Stimulated activated CD4-positive, alpha-beta T cell treated with anti-CD3 and anti-CD28 coated beads, TNF-alpha, amount 100 ng/mL, for 1 hour (primary cell): ENCODE measurements around the gene PLD1.
"Not testable (repeated sequence)": the region's sequence is repeated elsewhere in the genome, so short reads cannot be mapped to it uniquely, and the experiment has no call there.

Experiments used
- DNase-seq, 3 donors: peaks; one replicate each; pipeline ENCODE4 v3.0.0-alpha.2; 2020; ENCODE audit warnings: low read depth in 3 of 3, low spot score in 1 of 3

The PLD1 gene

GRCh38 chr3:171815973-171816595, 5.8 kb upstream of the PLD1 start:
- no peak for DNase-seq

GRCh38 chr3:171814662-171815061, 4.4 kb upstream of the PLD1 start:
- not testable (repeated sequence) for DNase-seq

- no peak for DNase-seq
Measured at GRCh38 chr3:171813897-171814460, 3.7 kb upstream of the PLD1 start.

- DNase-seq, result no peak
Measured at GRCh38 chr3:171813278-171813896, 3.1 kb upstream of the PLD1 start.

- DNase-seq, result no peak
Measured at GRCh38 chr3:171812811-171813210, 2.5 kb upstream of the PLD1 start.

GRCh38 chr3:171811913-171812335, 1.6 kb upstream of the PLD1 start:
- DNase-seq, result no peak

GRCh38 chr3:171811295-171811912, 1.1 kb upstream of the PLD1 start:
- DNase-seq, result no peak

- DNase-seq, result no peak
Measured at GRCh38 chr3:171810629-171811294, 479 bp upstream of the PLD1 start.

- DNase-seq, result no peak
Measured at GRCh38 chr3:171809611-171809860, 747 bp downstream of the PLD1 start.

- DNase-seq, result no peak
Measured at GRCh38 chr3:171807806-171808205, 2.5 kb downstream of the PLD1 start.

- DNase-seq, result no peak
Measured at GRCh38 chr3:171807129-171807675, 3.1 kb downstream of the PLD1 start.

- DNase-seq, result no peak
Measured at GRCh38 chr3:171806200-171807128, 3.8 kb downstream of the PLD1 start.

GRCh38 chr3:171805687-171806086, 4.6 kb downstream of the PLD1 start:
- DNase-seq, result no peak

GRCh38 chr3:171804618-171805389, 5.5 kb downstream of the PLD1 start:
- DNase-seq, result no peak

- no peak for DNase-seq
Measured at GRCh38 chr3:171803044-171803443, 7.2 kb downstream of the PLD1 start.

GRCh38 chr3:171802590-171802956, 7.7 kb downstream of the PLD1 start:
- no peak for DNase-seq

GRCh38 chr3:171801738-171802589, 8.3 kb downstream of the PLD1 start:
- no peak for DNase-seq

- no peak for DNase-seq
Measured at GRCh38 chr3:171799501-171799900, 10.8 kb downstream of the PLD1 start.

- no peak for DNase-seq
Measured at GRCh38 chr3:171797873-171798272, 12.4 kb downstream of the PLD1 start.
